GM12891 (cell line): Measurements from ENCODE around the gene TRANK1.

Experiments used
- PAX5 ChIP-seq: IDR thresholded peaks from 2 replicates; pipeline ENCODE4 v1.6.1; 2011; ENCODE audit warnings: low read length, moderate library complexity, mild to moderate bottlenecking; ENCODE audit not compliant: insufficient read depth, severe bottlenecking
- POLR2A ChIP-seq: IDR thresholded peaks from 2 replicates; pipeline ENCODE4 v1.6.1; 2011; ENCODE audit warnings: low read depth, low read length, control low read depth
- POLR2AphosphoS5 ChIP-seq: IDR thresholded peaks from 2 replicates; pipeline ENCODE4 v1.6.1; 2011; ENCODE audit warnings: low read depth, low read length, control low read depth
- SPI1 ChIP-seq: IDR thresholded peaks from 2 replicates; pipeline ENCODE4 v1.6.1; 2011; ENCODE audit warnings: low read depth, low read length, control low read depth
- TAF1 ChIP-seq: IDR thresholded peaks from 2 replicates; pipeline ENCODE4 v1.6.1; 2011; ENCODE audit warnings: low read depth, low read length, control low read depth

DNA sequence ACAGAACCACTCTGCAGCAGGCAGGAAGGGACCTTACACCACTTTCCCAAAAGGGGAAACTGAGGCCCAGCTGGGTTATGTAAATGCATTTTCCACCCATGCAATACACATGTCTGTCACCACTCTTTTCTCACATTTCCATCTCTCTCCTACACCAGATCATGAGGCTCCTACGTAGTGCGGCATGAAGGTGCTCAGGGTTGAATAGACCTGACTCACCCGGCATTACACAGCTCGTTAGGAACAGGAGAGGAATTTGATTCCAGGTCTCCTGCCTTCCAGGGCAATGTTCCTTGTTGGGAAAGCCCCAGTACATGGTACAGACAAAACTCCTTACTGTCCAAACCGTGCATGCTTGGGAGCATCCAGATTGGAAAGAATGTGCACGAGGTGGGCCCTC lies 118.6 kb downstream of the TRANK1 start:
- no peak for TF ChIP-seq POLR2A
- no peak for TF ChIP-seq POLR2AphosphoS5
- TF ChIP-seq TAF1, result no peak
- no peak for TF ChIP-seq SPI1
- TF ChIP-seq PAX5, result no peak
